Measurements from ENCODE around the gene KLHL29. TPM values are rescaled to one million over a fixed set of nuclear protein-coding genes. Genes with fewer than 3 reads are reported as not detected.

KLHL29 gene
- total RNA-seq, 1 experiment from 2014 or later, result 2.4 TPM

DNA sequence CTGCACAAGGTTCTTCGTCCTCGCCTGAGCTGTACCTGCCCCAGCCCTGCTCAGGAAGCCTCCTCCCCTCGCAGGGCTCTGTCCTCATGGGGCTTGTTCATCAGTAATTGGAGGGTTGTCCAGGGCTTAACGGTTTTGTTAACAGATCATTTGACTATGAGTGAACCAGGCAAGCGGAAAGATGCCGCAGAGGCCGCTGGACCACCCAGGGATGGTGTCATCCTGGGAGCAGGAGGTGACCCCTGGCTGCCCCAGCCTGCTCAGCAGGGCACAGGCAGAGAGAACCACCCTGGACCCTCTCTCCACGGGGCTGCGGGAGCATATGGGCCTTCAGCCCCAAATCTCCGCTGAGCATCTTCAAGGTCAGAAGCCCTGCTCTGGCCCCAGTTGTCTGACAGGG, 264.3 kb downstream of the KLHL29 start:
- Histone ChIP-seq H3K79me1 (ENCODE audit: insufficient read depth, low read depth, low read length, poor library complexity, severe bottlenecking) (no peaks in the 10 kb centered on the region), H3K4ac (ENCODE audit: low read depth, low read length) (no peak overlapping the region), H3K14ac (ENCODE audit: insufficient read depth, low read length) (no peak overlapping the region; the same call in 1 of the 2 replicates), H3K4me2 (ENCODE audit: insufficient read depth, insufficient read length, low read length) (no peak overlapping the region), H4K20me1 (ENCODE audit: control insufficient read depth, insufficient read depth, insufficient read length) (no peaks in the 10 kb centered on the region), H3K18ac (ENCODE audit: insufficient read length, low read depth, low read length) (no peak overlapping the region), H2BK12ac (ENCODE audit: insufficient read length, low read depth, low read length) (no peak overlapping the region), H2AFZ (ENCODE audit: low read length) (no peak overlapping the region), H3K56ac (ENCODE audit: insufficient read length, low read depth, low read length) (no peak overlapping the region), H2BK120ac (ENCODE audit: low read depth, low read length, poor library complexity, severe bottlenecking) (no peak overlapping the region), H3T11ph (ENCODE audit: low read length) (no peak overlapping the region), H2BK15ac (ENCODE audit: low read depth, low read length) (no peak overlapping the region), H2BK5ac (ENCODE audit: insufficient read length, low read length) (no peak overlapping the region), H4K8ac (replicated peaks; ENCODE audit: insufficient read length, low read depth, low read length) (no peak overlapping the region), H3K23ac (ENCODE audit: insufficient read length, low read depth, low read length) (no peak overlapping the region), H3K23me2 (ENCODE audit: insufficient read length, low read depth, low read length, poor library complexity, severe bottlenecking) (no peaks in the 10 kb centered on the region), H4K91ac (ENCODE audit: insufficient read length, low read depth, low read length) (no peak overlapping the region), H3K9me3 (ENCODE audit: control insufficient read depth, low read depth, low read length) (no peaks in the 10 kb centered on the region), H3K9ac (ENCODE audit: extremely low read depth, insufficient read length, low read length) (no peak overlapping the region), H2AK5ac (ENCODE audit: insufficient read length, low read length) (no peak overlapping the region), H3K27me3 (ENCODE audit: insufficient read depth, low read length) (no peaks in the 10 kb centered on the region), H3K27ac (ENCODE audit: insufficient read length, low read depth, low read length) (no peak overlapping the region), H3K79me2 (ENCODE audit: insufficient read depth, low read length) (no peaks in the 10 kb centered on the region), H2BK20ac (ENCODE audit: low read depth, low read length, poor library complexity, severe bottlenecking) (no peak overlapping the region), H4K5ac (ENCODE audit: insufficient read length, low read depth, low read length) (no peak overlapping the region), H3K4me1 (ENCODE audit: insufficient read depth, low read length) (no peaks in the 10 kb centered on the region)
- no CpG with 5 or more reads among the region's 10 CpGs for WGBS (ENCODE audit: extremely low coverage, insufficient read length, low lambda C conversion rate)
- H3K9me3 Mint-ChIP-seq, result no peaks in the 10 kb centered on the region
- TF ChIP-seq, protein P1, sequence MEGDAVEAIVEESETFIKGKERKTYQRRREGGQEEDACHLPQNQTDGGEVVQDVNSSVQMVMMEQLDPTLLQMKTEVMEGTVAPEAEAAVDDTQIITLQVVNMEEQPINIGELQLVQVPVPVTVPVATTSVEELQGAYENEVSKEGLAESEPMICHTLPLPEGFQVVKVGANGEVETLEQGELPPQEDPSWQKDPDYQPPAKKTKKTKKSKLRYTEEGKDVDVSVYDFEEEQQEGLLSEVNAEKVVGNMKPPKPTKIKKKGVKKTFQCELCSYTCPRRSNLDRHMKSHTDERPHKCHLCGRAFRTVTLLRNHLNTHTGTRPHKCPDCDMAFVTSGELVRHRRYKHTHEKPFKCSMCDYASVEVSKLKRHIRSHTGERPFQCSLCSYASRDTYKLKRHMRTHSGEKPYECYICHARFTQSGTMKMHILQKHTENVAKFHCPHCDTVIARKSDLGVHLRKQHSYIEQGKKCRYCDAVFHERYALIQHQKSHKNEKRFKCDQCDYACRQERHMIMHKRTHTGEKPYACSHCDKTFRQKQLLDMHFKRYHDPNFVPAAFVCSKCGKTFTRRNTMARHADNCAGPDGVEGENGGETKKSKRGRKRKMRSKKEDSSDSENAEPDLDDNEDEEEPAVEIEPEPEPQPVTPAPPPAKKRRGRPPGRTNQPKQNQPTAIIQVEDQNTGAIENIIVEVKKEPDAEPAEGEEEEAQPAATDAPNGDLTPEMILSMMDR (conservative IDR thresholded peaks at IDR 0.05), result no peak
- peak overlapping the region in 1 of 3 experiments; percentile 88; a peak in 1 of 7 replicates for H3K27ac Mint-ChIP-seq
- DNase-seq, result no peak
- peaks cover 15% of the 10 kb centered on the region for H3K27me3 Mint-ChIP-seq (ENCODE audit: low read depth)
- no peaks in the 10 kb centered on the region for H3K36me3 Mint-ChIP-seq (ENCODE audit: insufficient read depth in 1 of 3, low read depth in 3 of 3)
- peaks cover 6 to 11% of the 10 kb centered on the region in 2 experiments for H3K4me1 Mint-ChIP-seq
- no peak overlapping the region for H3K4me3 Mint-ChIP-seq
